Measurements from ENCODE around the gene SAG.

SAG gene

DNA sequence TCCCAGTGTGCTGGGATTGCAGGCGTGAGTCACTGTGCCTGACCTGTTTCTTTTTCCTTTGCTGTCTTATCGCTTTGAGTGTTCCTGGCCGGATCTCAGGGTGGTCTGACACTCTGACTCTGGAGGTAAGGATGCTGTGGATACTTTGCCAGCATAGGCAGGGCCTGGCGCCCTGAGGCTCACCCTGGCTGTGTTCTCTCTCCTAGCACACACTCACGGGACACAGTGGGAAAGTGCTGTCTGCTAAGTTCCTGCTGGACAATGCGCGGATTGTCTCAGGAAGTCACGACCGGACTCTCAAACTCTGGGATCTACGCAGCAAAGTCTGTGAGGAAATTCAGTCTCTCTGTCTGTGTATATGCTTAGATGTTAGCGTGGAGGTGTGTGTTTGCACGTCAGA, 18.0 kb upstream of the SAG start:
- DNase-seq = no peak

DNA sequence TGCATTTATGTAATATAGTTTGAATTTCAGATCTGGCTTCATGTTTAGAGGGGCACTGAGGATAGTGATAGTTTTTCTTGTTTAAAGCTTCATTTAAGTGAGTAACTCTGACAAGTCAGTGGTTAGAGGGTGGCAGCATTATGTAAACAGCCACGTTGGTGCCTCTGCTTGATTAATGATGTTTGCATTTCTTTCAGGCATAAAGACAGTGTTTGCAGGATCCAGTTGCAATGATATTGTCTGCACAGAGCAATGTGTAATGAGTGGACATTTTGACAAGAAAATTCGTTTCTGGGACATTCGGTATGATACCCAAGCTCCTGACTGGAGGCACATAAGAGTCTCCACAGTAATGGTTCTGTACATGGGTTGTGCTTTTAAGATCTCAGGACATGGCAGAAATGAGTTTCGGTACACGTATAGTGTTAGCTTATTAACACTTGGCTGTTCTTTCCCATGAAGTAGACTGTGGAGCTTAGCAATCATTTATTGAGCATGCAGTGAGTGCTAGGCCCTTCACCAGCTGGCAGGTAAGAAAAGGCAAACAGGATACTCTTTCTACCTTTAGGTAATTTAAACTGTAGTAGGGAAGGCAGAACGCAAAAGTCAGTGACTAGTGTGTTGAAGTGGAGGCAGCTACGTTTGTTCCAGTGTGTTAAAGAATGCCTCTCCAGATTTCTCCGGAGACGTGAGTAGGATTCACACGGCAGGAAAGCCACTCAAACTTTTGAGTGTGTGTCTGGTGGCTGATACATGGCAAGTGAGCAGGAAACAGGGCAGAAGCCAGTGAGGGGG, 17.4 kb upstream of the SAG start:
- no peak for DNase-seq

DNA sequence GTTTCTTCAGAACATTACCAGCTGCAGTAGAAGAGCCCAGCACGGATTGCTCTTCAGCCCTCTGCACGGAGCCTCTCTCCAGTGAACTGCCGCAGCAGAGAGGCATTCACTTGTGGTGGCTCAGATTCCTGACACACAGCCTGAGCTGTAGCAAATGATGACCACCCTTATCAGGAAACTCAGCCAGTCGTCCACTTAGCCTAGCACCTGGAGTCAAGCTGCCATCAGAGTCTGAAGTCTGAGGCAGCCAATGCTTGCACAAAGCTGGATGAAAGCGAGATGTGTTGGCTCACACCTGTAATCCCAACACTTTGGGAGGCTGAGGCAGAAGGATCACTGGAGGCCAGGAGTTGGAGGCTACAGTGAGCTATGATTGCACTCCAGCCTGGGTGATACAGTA, 11.7 kb upstream of the SAG start:
- DNase-seq = no peak

DNA sequence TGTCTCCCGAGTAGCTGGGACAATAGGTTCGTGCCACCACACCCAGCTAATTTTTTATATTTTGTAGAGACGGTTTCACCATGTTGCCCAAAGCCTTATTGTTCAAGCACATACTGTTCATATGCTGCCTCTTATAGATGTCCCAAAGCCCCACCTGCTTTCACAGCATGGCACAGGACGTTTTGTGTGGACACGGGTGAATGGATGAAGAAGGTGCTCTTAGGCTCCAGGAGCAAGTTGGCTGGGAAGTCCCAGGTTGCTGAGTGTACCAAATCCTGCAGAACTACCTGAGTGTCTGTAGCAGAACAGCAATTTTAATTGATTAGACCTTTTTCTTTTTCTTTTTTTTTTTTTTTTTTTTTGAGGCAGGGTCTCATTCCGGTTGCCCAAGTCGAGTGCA, 10.5 kb upstream of the SAG start:
- no peak for DNase-seq

GRCh38 chr2:233300401-233300800, 7.2 kb upstream of the SAG start:
- DNase-seq = no peak

DNA sequence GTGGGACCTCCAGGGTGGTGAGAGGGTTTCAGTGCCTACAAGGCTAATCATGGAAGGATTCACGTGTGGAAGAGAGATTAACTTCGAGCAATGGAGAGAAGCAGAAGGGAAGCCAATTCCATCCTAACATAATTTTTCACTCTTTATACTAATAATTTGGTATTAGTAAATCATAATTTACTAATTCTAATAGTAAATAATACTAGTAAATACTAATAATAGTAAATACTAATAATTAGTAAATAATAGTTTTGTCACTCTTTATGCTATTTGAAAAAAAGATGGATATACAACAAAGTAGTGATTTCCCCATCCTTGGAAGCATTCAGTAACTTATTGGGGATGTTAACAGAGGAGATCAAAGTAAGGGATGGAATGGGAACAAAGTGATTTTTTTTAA, 6.4 kb upstream of the SAG start:
- no peak for DNase-seq

DNA sequence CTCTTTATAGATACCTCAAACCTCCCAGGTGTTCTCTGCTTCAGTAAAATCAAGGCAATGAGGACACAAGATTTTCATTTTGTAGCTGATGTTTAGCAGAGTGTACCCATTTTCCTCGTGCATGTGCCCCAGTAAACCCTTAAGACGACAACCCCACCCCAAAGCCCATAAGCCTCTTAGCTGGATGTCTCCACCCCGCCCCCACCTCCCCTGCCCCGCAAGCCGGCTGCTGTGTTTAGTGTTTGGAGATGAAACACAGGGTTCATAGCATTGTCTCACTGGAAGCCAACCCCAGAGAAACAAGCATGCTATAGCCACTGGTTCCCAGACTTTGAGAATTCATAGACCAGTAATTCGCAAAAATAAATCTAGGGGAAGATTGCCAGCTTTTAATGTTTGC, 5.8 kb upstream of the SAG start:
- no peak for DNase-seq

DNA sequence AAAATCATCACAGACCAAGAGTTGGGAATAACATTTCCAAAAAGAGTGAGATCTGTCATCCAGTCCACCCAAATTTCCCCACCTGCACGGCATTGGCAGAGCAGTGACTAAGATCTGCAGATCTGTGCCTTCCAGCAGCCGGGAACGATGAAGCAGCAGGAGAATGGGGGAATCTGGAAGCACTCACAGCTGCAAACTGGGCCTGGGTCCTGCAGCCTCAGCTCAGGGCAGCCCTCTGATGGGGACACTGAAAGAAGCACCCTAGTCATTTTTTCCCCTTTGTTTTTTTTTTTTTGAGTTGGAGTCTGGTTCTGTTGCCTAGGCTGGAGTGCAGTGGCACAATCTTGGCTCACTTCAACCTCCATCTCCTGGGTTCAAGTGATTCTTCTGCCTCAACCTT, 4.4 kb upstream of the SAG start:
- no peak for DNase-seq

DNA sequence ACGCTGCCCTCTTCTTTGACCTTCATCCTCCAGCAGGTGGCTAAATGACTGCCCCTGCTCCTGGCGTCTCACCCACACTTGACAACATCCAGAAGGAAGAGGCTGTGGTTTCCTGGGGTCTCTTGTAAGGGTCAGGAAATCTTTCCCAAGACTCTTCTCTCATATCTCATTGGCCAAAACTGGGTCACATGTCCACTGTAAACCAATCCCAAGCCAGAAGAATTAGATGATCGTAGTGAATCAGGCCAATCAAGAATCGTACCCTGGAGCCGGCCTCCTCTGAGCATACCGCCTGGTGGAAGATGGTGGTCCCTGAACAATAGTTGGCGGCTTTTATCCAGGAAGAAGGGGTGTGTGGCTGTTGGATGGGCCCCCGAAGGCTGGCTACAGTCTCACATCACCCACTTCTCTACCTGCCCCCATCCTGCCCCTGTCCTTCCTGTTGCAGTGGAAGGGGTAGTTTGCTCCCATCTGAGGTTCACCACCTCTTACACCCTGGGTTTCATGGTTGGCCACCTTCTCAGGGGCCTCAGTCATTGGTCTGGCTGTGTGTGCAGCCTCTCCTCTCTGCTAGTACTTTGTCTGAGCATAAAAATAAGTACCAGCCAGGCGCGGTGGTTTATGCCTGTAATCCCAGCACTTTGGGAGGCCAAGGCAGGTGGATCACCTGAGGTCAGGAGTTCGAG, 3.8 kb downstream of the SAG start:
- DNase-seq = no peak

DNA sequence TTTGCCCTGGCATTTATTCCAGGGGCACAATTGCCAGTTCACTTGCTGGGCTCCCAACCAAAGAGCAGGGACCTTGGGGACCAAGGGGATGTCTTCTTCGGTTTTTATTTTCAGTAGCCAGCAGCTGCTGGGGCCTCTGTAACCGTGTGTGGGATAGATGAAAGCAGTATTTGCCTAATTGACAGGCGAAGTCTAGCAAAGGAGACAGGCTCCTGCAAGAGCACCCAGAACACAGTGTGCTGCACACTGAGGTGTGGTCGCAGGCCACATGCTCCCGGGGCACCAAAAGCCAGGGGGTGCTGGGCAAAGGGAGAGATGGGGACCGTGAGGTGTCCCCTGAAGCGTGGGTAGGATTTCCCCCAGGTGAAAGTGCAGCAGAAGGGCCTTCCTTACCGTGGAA, 5.3 kb downstream of the SAG start:
- DNase-seq = no peak

- no peak for DNase-seq
These were observed 6.7 kb downstream of the SAG start for GRCh38 chr2:233314180-233314925.

DNA sequence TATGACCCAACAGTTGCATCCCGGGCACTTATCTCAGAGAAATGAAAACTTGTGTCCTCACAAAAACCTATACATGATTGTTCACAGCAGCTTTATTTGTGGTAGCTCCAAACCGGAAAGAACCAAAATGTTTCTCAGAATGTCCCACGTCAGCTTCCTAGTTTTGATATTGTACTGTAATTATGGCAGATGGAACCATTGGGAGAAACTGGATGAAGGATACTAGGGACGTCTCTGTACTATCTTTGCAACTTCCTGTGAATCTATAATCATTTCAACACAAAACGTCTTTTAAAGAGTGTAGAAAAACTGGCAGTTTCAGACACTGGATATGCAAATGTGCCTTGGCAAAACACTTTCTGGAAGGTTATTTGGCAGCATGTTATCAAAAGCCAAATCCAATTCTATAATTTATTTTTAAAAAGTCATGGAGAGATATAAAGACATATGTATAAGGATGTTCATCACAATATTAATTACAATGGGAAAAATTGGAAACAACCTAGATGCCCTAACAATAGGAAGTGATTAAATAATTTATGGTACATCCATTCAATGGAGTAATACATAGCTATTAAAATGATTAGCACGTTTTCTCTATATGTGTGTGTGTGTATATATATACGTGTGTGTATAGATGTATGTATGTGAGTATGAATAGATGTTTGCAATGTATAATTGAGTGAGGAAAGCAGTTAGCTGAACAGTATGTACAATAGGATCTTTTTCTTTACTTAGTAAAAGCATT, 9.8 kb downstream of the SAG start:
- DNase-seq = no peak

DNA sequence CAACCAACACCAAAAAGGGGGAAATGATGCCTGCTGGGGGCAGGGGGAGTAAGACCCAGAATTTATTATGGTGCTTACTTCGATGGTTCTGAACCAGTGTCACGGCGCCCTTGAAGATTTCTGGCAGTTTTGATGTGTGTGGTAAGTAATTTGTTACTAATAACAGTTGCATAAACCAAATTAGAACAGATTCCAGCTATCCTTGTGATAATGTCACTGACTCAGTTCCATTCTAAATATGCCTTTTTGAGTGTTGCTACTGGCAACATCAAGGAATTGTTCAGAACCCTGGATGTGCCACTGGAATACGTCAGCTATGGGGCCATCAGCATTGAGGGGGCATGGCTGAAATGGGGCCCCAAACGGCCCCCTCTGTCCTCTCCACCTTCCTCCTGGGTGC, 11.6 kb downstream of the SAG start:
- DNase-seq = no peak

GRCh38 chr2:233320470-233320869, 12.9 kb downstream of the SAG start:
- DNase-seq = no peak

DNA sequence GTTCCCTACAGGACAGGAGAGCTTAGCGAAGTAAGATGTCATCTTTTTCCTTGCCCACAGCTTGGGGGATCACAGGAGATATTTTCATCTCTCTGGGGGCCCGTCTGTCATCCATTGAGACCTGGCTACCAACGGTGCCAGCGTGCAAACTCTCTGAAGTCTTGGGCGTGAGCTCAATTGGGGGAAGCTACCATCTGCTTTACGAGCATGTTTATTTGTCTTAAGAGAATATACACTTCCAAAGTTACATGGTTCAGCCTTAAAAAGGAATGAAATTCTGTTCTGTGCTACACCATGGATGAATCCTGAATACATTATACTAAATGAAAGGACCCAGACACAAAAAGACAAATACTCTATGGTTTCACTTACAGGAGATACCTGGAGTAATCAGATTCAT, 13.6 kb downstream of the SAG start:
- no peak for DNase-seq

DNA sequence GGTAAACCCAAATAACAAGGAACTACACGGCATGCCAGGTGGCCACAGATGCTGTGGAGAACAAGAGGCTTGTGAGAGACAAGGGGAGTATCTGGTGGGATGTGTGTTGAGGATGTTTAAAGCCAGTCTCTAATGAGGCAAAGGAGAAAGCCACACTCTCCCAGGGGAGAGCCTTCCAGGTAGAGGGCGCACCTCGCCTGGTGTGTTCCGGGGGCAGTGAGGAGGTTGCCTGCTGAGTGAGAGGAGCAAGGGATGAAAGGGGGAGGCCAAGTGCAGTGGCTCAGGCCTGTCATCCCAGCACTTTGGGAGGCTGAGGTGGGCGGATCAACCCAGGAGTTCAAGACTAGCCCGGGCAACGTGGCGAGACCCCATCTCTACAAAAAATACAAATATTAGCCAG, 16.2 kb downstream of the SAG start:
- no peak for DNase-seq

DNA sequence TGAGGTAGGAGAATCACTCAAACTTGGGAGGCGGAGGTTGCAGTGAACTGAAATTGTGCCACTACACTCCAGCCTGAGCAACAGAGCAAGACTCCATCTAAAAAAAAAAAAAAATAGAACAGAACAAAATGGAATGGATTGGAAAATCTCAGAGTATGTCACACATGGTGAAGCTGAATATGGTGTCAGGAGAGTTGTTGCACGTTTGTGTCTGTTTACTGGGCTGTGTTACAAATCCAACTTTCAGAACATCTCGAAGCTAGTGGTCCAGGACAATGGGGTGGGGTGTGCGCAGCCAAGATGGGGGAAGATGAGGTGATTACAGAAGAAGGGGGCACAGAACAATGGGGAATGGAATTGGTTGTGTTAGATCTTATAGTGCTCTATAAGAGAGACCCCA, 17.6 kb downstream of the SAG start:
- DNase-seq = no peak

DNA sequence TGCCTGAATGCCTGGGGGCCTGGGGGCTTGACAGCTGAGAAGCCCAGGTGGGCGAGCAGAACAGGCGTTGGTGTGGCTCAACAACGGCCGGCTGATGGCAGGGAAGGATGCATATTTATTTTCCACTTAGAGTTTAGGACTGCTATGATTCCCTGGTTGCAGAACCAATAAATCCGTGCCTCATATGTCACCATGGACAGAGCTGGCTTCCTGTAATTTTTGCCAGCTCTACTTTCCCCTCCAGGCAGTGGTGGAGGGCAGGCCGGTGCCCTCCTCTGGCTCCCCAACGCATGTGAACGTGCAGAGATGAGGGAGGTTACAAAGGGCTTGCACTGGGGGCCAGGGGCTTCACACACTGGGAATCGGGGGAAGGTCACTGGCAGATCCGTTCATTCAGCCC, 18.2 kb downstream of the SAG start:
- no peak for DNase-seq

- no peak for DNase-seq
These were observed 18.9 kb downstream of the SAG start for GRCh38 chr2:233326500-233326899.

- DNase-seq = no peak
These were observed 21.3 kb downstream of the SAG start for GRCh38 chr2:233328922-233329321.

DNA sequence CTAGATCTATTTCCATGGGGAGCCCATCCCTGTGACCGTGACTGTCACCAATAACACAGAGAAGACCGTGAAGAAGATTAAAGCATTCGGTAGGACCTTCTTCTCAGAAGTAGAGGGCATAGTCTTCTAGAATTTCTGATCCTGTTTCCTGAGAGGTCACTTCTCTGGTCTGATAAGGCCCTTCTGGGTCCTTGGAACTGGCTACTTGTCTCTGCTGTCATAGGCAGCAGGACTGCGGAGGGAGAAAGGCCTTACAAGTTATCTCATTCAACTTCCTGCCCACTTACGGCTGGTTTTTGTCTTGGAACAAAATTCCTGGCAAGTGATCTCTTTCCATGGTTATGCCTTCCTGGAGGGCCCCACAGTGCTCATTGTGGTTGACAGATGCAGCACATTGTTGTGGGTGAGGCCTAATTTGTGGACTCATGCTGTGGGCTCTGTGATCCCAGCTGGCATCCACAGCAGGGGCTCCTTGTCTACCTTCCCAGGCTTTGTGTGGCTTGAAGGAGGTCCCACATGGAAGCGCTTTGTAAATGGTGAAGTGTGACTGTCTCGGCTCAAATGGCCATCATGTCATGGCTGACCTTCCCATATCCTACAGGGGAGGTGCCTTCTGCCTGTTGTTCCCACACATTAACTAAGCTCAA, 22.0 kb downstream of the SAG start:
- no peak for DNase-seq

DNA sequence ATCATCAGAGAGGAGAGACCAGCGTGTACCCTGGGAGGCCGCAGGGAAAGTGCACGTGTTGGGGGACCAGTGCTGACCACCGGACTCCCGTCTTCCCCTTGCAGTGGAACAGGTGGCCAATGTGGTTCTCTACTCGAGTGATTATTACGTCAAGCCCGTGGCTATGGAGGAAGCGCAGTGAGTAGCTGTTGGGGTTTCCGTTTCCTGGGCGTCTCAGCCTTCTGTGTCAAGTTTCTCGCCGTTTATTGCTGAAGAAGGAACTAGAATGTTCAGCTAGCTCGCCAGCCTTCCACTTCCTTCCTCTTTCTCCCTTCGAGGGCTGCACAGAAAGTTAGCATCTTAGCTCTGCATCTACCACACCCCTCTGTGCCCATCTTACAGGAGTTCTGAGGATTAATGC, 23.9 kb downstream of the SAG start:
- peak; percentile 40 to 72 for DNase-seq

GRCh38 chr2:233332125-233332524, 24.5 kb downstream of the SAG start:
- no peak for DNase-seq
